HG02759 (cell line): ENCODE measurements around the gene CDK14.

Experiments
- ATAC-seq: cut with Tn5 transposase; IDR thresholded peaks from one replicate; pipeline ENCODE4 v1.9.1; 2021; ENCODE audit warnings: mild to moderate bottlenecking, moderate library complexity; ENCODE audit not compliant: unreplicated experiment

Gene CDK14

GRCh38 chr7:90984692-90985091, 388.6 kb downstream of the CDK14 start:
- no peak for ATAC-seq

- ATAC-seq: no peak
Observed at GRCh38 chr7:90988516-90988915, 392.4 kb downstream of the CDK14 start.

DNA sequence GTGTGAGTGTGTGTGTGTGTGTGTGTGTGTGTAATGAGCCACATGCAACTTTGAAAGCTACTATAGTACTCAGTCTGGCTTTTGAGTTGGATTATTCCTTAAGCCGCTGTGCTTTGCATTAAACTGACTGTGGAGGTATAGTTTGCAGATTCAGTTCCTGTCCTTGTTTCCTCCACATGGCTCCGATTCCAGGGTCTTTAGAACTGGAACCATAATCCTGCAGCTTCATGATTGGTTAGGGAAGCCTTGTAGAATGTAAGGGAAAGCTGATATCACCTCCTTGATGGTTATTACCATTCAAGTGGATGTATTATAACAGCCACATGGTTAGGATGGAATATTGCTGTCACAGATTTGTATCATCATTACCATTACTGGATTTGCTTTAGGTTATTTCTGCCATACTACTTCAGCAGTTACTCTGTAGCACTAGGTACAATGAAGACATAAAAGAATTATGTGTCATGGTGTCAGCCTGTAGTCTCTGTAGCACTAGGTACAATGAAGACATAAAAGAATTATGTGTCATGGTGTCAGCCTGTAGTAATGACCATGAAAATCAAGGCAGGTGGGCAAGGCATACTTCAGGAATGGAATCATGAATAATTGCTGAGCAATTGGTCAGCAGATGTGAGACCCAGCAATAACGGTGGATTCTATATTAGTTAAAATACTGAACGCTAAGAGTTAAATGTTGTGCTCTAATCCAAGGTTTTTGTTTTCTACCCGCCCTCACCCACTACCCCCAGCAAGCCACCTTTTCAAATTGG, 393.1 kb downstream of the CDK14 start:
- ATAC-seq: no peak

DNA sequence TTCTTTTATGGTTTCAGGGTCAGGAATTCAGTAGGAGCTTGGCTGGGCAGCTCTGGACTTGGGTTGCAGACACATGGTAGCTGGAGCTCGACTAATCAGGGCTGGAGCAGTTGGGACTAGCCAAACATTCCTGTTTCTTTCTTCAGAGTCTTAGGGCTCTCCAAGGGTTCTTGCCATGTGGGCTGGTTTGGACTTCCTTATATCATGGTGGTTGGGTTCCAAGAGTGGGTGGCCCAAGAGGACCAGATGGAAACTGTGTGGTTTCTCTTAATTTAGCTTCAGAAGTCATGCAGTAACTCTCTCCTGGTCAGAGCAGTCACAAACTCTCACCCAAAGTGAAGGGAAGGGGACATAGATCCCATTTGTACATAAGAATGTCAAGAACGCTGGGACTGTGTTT, 398.0 kb downstream of the CDK14 start:
- ATAC-seq: no peak

DNA sequence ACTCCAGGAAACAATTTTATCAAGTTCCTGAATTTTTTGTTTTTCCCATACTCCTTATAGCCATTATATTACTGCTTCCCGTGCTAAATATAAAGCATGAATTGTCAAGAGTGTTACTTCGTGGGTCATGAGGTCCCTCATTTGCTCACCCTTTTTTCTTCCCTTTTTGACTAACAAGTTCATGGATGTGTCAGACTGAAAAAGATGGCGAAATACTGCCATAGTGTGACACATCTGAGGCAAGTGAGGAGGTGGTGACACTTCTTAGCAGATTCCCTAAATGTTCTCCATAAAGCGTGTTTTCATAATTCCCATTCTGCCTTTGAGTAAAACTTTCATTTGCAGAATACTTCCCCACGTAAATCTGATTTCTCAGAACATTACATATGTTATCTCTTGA, 398.5 kb downstream of the CDK14 start:
- no peak for ATAC-seq

GRCh38 chr7:90995996-90996395, 399.9 kb downstream of the CDK14 start:
- no peak for ATAC-seq

DNA sequence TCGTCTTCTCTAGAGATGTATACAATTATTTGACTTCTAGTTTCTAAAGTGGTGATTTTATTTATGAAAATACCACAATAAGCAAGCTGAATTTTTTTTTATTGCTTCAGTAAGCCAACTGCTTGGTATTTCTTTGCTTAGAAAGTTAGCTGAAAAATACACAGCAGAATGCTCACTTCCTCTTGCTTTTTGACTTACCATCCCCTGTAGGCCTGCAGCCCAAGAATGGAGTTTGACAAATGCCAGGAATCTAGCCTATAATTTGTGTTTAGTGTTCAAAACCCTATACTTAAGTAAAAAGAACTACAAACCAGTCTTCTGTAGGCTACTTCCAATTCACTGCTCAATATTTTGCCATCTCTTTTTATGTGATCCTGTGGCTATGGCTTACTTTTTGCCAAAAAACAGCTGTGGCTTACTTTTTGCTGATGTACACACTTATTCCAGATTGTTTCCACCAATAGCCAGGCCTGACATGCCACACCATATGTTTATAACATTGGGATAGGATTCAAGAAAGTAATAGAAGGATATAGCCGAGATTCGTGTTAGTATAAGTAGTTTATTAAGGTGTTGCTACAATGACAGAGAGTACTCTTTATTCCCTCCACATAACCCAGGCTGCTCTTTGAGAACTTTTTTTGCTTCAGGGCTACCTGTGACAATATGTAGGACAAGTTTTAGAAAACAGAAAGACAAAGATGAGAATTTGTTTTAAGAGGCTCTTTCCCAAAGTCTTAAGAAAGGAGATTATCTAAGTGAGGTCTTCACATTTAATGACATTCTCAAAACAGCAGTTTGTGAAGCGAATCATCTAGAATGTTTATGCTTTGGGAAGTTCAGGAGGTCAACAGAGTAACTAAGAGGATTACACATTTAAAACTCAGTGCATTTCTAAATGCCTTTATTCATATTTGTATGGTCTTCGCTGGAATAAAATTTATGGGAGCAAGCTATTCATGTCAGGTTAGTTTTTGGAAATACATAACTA, 404.2 kb downstream of the CDK14 start:
- ATAC-seq: no peak

DNA sequence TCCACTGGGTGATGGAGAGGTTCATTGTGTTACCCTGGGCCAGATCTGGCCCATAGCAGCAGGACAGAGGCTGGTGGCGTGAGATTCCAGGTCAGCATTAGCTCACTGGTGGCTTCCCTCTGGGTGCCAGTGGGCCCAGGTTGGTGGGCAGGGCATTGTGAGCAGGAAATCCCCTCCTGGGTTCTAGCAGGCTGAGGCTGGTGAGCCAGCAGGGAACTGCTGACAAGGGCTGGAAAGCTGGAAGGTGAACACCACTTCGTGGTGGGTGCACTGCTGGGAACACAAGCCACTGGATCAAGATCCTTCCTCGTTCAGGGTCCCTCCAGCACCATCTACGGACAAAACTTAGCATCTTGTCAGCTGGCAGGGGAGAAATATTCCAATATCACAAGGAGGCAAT, 408.9 kb downstream of the CDK14 start:
- no peak for ATAC-seq

DNA sequence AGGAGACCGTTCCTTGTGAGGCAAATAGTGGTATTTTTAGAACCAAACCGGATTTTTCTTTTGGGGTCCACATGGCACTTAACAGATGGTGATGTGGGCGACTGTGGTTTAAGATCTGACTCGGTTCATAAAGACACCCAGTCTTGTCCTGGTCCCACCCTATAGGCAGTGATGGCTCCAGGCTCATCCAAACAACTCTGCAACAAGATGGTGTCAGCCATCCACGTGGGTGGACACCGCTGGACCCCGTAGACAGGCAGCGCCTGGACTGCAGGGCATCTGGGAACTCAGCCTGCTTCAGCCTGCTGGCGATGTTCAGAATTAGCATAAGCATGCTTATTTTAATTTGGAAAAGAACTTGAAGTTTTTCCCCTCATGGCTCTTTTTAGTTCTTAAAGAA, 409.7 kb downstream of the CDK14 start:
- no peak for ATAC-seq

- ATAC-seq: no peak
Observed at GRCh38 chr7:91007371-91007770, 411.2 kb downstream of the CDK14 start.

GRCh38 chr7:91013078-91013477, 417.0 kb downstream of the CDK14 start:
- no peak for ATAC-seq

GRCh38 chr7:91019686-91020385, 423.7 kb downstream of the CDK14 start:
- ATAC-seq: no peak

GRCh38 chr7:91020636-91021385, 424.7 kb downstream of the CDK14 start:
- no peak for ATAC-seq

DNA sequence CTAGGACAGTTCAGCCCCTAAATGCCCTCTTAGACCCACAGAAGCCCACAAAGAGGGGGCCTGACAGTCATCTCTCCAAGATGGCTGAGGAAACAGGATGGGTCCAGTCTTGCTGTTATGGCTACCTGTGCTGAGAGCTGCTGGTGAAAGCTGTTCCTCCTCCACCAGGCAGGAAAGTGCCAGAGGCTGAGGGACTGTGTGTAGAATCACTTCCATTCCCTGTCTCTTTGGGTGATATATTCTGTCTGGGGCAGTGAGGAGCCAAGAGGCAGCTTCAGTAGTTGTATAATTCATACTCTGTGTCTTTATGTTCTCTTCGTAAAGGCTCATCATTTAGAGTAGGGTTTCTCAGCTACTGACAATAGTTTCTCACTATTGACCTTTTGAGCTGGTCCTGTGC, 425.8 kb downstream of the CDK14 start:
- no peak for ATAC-seq

DNA sequence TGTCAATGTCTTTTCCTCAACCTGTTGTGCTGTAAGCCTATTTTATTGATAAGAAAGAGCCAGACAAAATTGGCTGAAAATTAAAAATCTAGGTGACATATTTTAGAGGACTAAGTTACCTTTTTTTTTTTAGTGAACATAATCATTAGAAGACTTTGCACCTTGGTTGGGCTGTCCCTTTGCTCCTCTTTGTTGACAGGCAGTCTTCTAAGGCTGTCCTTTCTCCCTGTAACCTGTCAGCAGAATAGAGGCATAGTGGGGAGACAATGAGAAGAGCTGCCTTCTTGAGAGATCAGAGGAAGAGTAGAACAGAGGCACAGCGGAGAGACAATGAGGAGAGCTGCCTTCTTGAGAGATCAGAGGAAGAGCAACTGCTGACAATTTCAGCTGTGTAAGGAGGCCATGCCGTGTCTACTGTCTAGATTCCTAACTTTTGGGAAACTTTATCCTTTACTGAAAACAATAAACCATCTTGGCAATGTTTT, 429.8 kb downstream of the CDK14 start:
- ATAC-seq: no peak

- no peak for ATAC-seq
Observed at GRCh38 chr7:91029688-91030087, 433.6 kb downstream of the CDK14 start.

DNA sequence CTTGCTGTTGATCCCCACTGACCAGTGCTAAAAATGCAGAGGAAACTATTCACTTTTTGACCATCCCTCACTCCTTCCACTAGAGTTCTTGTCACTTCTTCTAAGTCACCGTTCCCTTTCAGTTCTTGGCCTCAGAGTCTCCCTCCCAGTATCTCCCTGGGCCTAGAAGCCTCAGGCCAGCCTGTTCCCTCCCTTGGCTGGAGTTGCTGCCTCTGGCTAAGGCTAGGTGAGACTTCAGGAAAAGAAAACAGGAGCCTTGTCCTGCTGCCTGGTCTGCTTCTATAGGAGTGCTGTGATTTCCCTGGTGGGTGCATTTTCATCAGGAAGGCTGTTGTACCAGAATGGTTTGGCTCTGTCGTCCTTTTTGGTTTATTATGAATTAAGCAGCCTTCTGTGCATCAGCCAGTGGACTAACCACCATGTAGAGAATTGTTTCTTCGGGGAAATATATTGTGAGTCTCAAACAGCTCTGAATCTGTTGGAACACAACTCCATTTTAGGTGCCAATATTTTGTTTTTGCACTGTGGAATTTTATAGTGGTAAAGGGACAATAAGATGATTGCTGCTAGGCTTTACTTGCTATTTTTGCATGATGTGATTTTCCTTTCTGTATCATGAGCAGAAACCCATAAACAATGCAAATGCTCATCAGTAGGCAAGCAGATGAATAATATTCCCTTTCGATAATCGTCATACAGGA, 434.7 kb downstream of the CDK14 start:
- ATAC-seq: no peak

GRCh38 chr7:91031757-91032156, 435.6 kb downstream of the CDK14 start:
- ATAC-seq: no peak

DNA sequence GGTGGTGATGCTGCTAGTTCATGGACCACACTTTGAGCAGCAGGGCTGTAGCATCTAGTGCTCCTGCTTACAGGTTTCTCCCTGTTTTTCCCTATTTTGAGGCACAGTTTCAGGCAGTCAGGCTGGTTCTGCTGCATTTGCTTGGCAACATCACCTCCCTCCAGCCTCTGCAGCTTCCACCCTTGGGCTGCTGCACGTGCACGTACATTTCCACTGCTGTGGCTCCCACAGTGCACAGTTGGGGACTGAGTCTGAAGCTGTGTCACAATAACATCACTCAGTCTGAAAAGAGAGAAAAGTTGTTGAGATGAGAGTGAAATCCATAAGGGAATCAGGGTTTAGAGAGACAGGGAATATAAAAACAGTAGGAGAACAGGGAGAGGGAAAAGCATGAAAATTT, 437.5 kb downstream of the CDK14 start:
- ATAC-seq: no peak
